NCI-H1048 (cell line): ENCODE measurements around the gene MYL4.
"Not testable (repeated sequence)": the region's sequence is repeated elsewhere in the genome, so short reads cannot be mapped to it uniquely, and the experiment has no call there.

Experiments used
- DNase-seq: peaks from one replicate; lab custom pipeline; 2025; lab: John Stamatoyannopoulos, UW

Gene MYL4

DNA sequence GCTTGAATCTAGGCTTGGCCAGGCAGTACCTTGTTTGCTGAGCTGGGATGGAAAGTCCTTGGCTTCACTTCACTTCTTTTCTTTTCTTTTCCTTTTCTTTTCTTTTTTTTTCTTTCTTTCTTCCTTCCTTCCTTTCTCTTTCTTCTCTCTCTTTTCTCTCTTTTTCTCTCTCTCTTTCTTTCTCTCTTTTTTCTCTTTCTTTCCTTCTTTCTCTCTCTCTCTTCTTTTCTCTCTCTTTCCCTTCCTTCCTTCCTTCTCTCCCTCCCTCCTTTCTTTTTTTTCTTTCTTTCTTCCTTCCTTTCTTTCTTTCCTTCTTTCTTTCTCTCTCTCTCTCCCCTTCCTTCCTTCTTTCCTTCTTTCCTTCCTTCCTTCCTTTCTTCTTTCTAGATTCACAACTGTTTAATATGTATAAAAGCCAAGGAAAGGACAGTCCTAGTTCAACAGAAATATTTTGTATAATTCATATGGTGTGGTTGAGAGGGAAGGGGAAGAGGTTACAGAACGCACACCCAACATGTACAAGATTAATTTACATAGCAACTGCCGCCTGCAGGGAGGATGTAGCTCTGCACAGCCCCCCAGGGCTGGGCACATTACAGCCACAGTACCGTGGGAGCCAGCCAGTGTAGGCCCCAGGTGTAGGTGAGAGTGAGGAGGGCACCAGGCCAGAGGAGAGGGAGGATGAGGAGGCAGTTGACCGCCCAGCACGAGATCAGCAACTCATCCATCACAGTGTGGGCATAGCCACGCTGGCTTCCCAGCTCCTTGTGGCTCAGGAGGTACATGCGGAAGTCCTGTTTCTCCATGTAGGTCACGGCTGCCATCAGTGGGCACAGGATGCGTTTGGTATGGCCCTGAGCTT, 34.8 kb downstream of the MYL4 start:
- DNase-seq = no peak

DNA sequence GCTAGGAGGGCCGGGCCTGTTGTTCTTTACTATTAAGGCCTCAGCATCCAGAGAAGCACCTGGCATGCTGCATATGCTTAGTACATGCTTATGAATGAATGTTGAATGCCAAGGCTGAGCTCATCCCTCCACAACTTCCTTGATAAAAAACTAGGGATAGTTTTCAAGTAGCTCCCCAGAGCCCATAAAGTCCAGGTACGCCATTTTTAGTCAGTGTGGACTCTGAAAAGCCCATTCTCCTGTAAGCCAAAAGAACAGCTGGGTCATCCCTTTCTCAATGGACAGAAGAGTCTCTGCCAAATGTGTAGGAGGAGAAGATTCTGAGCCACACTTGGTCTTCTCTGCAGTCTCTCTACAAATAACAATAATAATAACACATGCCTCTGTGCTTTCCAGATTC, 35.5 kb downstream of the MYL4 start:
- no peak for DNase-seq

DNA sequence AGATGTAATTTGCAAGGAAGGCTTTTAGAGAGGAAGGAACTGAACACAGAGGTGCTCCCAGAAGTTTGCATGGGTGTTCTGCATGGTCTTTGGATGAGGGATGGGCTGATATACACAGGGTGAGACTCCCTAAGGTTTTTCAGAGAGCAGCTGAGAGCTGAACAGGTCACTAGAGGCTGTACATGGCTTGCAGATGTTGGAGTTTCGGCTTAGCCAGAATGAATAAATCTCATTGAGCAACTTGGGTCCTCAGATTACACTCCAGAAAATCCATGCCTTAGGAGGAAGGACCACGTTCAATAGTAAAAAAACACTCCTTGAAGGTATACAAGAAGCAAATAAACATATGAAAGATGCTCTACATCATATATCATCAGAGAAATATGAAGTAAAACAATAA, 37.0 kb downstream of the MYL4 start:
- DNase-seq = no peak

DNA sequence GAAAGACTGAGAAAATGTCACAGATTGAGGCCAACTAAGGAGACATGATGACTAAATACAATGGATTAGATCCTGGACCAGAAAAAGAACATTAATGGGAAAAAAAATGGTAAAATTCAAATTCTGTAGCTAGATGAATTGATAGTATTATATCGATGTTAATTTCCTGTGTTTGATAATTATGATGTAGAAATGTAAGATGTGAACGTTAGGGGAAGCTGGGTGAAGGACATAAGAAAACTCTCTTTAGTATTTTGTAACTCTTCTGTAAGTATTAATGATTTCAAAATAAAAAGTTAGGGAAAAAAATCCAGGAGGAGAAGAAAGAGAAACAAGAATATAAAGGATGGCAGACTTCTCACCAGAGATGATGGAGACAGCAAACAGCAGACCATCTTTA, 41.7 kb downstream of the MYL4 start:
- no peak for DNase-seq

DNA sequence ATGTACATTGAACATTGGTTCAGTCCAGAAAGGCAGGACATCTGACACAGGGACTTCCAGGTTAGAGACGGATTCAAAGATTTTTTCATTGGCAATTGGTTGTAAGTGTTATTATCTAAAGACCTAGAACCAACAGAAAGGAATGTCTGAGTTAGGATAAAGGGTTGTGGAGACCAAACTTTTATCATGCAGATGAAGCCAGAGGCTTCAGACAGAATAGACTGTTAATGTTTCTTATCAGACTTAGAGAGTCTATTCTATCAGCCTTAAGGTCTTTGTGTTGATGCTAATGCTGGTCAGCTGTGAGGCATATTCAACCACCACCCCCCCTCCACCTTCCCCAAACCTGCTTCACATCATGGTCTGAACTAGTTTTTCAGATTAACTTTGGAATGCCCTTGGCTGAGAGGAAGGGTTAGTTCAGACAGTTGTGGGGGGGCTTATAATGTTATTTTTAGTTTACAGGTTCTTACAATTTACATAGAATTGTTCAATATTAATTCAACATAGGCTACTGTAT, 42.3 kb downstream of the MYL4 start:
- no peak for DNase-seq

DNA sequence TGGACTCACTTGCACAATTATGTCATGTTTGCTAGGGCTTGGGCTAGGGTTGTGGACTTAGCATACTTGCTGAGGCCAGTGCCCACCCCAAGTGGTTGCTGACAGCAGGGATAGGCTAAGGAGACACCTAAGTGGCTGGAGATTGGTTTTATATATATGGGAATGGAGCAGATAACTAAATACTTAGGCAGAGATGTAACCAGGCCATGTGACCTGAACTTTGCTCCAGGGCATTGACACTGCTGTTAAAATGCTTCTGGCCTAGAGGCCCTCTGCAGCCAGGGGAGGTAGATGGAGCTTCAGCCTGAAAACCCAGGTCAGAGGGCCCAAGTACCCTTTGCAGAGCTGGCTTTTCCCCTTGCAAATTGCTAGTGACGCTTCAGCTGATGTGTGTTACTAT, 43.1 kb downstream of the MYL4 start:
- no peak for DNase-seq

DNA sequence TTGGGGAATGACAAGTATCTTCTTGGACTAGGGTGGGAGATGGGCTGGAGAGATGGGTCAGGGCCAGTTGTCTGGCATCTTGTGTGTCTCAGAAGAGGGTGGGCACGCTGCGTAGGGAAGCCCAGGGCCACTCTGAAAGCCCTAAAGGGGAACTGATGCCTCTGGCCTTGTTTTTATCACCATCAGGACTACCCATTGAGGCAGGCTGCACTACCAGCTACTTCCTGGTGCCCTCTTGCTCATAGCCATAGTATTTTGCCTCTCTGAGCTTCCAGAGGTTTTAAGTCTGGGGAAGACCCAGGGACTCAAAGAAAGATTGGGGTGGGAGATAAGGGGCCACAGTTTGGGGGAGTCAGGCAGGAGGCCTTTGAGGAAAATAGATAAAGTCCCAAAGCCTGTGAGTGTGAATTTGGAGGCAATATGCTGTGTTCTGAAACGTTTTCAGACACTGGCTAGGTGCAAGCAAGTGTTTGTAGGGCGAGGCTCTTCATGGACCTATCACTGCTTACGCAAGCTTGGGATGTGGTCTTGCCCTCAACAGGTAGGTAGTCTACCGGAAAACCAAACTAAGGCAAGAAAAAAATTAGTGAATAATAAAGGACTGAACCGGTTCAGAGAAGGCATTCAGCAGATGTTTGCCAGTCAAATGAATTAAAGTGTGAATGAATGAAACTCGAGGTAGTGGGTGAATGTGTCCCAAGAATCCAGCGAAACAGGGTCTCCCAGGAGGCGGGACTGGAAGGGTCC, 43.8 kb downstream of the MYL4 start:
- no peak for DNase-seq

DNA sequence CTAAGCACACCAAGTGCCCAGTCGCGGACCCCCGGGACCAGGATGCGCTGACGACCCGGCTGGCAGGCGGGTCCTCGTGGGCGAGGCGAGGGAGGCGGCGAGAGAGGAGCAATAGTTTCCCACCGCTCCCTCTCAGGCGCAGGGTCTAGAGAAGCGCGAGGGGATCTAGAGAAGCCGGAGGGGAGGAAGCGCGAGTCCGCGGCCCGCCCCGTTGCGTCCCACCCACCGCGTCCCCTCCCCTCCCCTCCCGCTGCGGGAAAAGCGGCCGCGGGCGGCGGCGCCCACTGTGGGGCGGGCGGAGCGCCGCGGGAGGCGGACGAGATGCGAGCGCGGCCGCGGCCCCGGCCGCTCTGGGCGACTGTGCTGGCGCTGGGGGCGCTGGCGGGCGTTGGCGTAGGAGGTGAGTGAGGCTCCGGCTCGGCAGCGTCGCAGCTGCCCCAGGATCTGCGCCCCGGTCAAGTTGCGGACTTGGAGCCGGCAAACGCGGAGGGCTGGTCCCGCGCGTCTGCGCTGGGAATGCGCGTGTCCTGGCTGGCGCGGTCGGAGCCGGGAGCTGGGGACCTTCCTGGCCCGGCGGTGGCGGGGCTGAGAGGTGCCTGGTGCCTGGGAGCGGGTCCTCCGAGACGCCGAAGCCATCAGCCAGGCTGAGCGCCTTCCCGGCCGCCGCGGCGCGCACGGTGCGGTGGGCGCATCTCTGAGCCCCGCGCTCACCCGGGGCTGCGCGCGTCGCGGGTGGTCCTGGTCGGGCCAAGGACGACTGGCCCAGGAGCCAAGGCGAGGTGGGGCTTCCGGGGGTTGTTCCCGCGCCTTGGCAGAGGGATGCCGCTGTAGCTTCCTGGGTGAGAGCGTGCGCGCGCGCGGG, 44.6 kb downstream of the MYL4 start, which contains the start of gene ITGB3:
ITGB3 (plus strand) TSS at position 287 of the 862 bp plus-strand sequence; CDS start at position 322, 35 bp downstream.
- no peak for DNase-seq

DNA sequence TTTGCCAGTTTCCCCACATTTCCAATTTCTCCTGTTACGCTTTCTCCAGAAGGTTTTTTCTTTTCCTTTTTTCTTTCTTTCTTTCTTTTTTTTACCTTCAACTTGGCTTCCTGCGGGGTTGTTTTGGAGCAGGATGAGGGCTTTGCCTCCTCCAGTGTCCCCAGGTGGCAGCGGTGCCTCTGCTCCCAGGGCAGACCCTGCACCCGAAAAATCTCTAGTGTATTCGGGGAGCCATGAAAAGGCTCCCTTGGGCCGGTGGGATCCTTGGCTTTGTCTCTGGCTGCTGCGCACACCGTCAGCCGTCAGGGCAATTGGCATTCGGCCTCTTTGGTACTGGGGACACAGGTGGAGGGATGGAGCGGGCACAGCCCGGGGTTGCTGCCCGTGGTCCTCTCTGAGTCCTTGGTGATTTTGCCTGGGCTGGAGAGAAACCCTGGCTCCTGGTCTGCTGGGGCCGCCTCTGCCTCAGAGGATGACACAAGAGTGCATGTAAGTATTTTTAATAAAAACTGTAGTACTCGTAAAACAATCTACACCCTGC, 45.3 kb downstream of the MYL4 start:
- DNase-seq = no peak

DNA sequence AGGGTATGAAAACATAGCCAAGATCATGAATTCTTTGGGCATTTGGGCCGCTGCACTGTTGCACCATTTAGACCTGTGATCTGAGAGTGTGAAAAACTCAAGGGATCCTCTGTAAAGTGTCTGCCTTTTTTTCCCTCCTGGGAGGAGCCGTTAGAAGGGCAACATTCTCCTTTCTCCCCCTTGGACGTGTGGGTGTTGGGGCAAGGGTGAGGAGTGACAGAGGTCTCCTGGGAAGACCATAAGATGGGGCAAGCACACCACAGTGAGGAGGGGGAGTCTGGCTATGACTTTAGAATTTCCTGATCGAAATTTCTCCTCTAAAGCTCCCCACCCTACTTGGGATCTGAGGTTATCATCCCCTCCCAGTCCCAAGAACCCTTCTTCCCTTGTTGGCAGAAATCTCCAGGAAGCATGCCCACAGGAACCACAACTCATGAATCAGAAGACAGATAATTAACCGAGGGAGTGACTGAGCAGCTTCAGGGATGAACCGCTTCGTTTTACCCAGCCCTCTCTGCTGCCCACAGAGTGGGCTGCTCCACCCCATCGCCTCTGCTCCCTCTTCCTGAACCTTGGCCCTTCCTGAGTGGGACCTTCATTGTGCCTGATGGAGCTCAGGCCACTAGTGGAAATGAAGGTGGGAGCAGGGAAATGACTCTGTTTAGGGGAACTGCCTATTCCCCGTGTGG, 48.6 kb downstream of the MYL4 start:
- DNase-seq = no peak

DNA sequence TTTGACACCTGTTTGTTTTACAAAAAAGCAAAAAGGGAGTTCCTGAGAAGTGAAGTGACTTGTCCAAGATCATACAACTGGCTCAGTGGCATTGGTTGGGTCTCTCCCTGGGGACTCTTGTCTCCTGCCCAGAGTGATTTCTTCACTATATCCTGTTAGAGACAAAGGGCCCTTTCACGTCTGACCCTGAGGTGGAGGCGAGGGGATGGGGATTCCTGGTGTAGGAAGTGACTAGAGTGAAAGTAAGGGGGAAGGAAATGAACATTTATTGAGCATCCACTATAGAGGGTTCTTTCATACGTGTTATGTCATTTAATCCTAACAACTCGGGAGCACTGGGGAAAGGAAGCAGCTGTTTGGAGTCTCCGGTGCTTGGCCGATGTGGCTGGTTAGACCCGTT, 53.4 kb downstream of the MYL4 start:
- DNase-seq = no peak

DNA sequence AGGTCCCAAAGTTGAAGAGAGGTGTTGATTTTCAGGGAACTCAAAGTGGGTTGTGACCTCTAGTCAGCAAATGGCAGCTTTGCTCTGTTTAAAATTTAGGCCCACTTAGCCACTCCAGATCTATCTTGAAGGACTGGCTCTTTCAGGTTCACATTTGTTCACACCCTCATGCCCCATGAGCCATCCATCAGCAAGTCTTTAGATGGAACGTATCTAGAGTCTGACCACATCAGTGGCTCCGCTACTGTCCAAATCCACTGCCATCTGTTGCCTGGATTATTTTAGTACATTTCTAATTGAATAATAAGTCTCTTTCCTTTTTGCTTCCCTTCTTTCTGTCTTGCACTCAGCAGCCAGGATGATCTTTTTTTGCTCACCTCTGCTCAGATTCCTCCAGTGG, 55.0 kb downstream of the MYL4 start:
- DNase-seq = no peak

DNA sequence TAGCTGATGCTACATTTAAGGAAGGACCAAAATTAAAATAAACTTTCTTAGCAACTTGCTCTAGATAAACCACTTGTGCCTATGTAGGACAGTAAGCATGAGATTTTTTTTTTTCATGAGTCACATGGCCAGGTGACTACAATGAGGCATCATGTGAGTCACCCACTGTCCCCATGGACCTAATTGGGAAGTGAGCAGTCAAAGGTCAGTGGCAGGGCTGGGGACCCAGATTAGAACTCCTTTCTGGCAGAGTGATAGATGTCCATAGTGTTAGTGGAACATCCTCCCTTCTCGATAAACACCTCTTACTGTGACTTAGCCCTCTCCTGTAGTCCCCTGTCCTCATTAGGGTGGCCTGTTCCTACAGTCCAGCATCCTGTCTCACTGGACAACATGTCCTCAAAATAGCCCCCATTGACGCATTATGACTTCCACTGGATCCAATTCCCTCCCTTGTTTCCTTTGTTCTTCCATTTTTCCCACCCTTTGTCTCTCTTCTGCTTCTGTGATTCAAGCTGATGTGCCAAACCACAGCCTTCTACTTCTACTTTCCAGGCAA, 56.9 kb downstream of the MYL4 start:
- DNase-seq = no peak

DNA sequence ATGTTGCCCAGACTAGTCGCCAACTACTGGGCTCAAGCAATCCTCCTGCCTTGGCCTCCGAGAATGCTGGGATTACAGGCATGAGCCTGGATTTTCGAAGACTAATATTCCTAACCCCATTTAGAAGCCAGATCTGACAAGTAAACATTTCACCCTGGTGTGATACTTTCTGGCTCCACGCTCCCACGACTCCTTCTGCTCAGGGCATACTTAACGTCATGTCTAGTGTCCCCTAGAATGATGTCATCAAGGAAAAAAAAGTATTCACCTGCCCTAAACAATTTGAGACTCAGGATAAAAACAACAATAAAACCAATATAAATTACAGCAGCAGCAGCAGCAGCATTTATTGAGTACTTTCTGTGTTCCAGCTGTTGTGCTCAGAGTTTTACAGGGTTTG, 57.6 kb downstream of the MYL4 start:
- no peak for DNase-seq

DNA sequence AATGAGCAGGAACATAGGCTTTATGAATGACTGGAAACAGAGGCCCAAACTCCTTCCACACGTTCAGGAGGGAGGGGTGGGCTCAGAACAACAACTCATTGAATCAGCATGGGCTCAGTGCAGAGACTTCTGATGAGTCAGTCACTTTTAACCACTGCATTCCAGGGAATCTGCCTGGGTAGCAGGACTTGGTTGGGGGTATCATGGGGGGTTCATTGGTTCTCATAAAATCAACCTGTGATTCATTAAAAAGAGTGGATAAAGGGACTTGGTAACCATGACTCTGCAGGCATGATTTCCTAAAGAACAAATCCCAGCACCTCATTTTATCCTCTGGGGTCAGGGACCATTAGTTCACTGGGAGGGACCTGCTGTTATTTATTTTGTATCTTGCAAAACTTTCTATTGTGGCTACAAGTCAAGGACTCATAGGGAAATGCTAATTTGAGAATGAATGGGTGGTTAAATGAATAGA, 58.2 kb downstream of the MYL4 start:
- DNase-seq = no peak

DNA sequence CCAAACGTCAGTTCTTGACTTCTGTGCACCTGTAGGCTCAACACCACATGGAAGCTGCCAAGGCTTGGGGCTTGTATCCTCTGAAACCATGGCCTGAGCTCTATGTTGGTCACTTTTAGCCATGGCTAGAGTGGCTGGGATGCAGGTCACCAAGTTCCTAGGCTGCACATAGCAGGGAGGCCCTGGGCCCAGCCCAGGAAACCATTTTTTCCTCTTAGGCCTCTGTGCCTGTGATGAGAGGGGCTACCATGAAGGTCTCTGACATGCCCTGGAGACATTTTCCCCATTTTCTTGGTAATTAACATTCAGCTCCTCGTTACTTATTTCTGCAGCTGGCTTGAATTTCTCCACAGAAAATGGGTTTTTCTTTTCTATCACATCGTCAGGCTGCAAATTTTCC, 59.8 kb downstream of the MYL4 start:
- DNase-seq = not testable (repeated sequence)

DNA sequence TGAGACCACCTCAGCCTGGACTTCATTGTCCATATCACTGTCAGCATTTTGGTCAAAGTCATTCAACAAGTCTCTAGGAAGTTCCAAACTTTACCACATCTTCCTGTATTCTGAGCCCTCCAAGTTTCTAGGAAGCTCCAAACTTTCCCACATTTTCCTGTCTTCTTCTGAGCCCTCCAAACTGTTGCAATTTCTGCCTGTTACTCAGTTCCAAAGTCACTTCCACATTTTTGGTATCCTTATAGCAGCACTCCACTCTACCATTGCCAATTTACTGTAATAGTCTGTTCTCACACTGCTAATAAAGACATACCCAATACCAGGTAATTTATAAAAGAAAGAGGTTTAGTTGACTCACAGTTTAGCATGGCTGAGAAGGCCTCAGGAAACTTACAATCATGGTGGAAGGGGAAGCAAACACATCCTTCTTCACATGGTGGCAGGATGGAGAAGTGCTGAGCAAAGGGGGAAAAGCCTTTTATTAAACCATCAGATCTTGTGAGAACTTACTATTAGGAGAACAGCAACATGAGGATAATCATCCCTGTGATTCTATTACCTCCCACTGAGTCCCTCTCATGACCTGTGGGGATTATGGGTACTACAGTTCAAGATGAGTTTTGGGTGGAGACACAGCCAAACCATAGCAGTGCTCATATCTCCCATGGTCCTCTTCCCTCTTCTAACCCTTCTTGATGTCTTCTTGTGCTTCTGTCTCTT, 60.6 kb downstream of the MYL4 start:
- DNase-seq = not testable (repeated sequence)

DNA sequence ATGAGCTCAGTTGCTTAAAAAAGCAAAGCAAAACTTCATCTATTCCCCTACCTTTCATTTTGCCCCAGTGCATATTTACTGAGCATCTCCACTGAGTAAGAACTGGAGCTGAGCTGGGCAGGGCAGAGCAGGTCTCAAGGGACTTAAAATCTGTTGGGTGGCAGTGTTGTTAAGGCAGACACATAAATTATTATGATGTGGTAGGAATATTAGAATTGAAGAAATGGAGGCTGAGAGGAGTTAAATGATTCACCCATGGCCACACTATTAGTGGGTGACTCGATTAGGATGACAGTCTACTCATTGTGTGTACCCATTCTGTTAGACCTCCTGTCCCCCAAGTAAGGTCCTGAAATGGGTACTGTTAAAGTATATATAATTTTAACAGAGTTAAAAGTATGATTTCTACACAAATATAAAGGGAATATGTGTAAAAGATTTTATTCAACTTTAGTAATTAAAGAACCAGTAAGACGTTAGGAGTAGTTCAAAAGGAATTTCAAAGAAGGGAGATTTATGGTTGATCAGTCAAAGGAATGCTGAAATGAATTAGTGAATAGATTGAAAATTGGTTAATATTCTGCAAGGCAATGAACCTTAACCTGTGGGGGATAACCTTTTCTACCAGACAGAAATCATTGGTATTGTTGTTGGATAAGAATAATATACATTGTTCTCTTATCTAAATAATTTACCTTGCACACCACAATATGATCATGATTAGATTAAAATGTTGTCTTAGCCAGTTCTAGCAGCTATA, 62.0 kb downstream of the MYL4 start:
- no peak for DNase-seq

DNA sequence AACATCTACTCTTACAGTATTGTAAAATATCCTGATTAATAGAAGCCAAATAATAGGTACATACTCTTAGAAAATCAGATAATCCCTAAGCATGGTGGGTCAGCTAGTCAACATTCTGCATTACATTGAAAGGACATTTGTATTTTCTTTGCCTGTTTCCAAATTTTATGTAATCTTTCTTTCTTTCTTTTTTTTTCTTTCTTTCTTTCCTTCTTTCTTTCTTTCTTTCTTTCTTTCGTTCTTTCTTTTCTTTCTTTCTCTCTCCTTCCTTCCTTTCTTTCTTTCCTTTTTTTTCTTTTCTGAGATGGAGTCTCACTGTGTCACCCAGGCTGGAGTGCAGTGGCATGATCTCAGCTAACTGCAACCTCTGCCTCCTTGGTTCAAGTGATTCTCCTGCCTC, 63.3 kb downstream of the MYL4 start:
- no peak for DNase-seq
